HG02870 (cell line): Measurements from ENCODE around the gene RUNX1.
A peak's percentile ranks its signal among the peaks of the same experiment; 100 is the strongest.

Experiments used
- ATAC-seq: cut with Tn5 transposase; IDR thresholded peaks from one replicate; pipeline ENCODE4 v1.9.1; 2021; ENCODE audit warnings: mild to moderate bottlenecking, moderate library complexity; ENCODE audit not compliant: unreplicated experiment

The RUNX1 gene

GRCh38 chr21:34885626-34886239, 163.4 kb downstream of the RUNX1 start:
- no peak for ATAC-seq

GRCh38 chr21:34885125-34885524, 164.0 kb downstream of the RUNX1 start:
- no peak for ATAC-seq

DNA sequence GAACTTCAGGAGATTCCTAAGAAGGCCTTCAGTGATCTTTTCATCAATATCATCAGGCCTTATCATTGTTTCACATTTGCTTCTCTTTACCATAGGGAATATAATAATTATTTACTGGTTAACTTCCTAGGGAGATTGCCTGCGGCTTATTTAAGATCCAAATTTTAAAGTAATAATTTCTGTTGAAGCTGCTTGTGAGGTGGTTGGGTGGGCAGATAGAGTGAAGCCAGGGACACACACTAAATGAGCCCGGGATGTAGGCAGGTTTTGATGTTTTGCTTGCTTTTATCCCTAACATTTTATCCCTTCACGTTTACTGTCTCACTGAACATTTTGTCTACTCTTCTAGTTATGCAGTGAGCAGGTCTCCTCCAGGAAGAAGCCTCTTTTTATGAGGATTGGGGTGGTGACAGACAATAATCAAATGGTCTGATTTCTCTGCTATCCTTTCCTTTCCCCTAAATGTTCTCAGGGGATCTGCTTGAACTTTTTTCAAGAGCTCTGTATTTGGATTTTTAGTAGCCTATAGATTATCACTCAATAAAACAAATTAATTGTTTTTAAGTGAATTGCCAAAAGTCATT, 164.7 kb downstream of the RUNX1 start:
- no peak for ATAC-seq

GRCh38 chr21:34883491-34884271, 165.4 kb downstream of the RUNX1 start:
- no peak for ATAC-seq

DNA sequence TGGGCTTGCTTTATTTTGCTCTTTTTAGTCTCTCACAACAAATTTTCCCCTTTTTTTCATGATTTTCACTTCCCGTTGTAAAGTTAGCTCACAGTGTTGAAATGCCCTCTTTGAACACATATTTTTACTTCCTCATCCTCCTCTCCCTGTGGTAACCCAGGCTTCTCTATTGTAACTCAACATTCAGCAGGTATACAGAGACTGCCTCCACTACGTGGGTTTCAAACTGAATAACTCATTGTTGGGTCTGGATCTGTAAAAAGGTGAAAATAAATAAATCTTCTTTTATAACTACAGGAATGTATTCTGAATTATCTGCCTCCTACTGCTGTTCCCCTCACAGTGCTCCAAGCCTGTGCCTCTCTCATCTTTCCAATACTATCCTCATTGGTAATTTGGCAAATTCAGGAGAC, 166.4 kb downstream of the RUNX1 start:
- no peak for ATAC-seq

DNA sequence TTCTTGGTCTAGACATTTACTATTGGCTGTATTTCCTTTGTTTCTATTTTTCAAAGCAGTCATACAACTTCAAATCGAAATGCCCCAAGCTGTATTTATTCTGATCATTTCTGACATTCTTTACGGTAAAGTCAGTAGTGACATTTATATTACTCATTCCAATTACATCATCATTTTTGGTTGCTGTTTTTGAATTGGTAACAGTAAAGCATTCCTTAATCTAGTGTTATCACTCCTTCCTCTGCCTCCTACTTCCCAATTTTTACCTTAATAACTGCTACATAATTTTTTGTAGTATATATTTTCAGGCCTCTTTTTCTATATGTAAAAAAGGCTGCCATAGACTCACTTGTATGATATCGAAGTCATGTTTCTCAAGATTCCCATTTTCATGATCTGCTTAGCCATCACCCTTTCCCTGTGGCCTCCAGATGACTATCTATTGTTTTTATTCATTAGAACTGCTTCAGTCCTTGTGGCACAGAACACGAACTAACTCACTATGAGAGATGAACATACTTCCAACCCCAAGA, 167.2 kb downstream of the RUNX1 start:
- ATAC-seq = no peak

DNA sequence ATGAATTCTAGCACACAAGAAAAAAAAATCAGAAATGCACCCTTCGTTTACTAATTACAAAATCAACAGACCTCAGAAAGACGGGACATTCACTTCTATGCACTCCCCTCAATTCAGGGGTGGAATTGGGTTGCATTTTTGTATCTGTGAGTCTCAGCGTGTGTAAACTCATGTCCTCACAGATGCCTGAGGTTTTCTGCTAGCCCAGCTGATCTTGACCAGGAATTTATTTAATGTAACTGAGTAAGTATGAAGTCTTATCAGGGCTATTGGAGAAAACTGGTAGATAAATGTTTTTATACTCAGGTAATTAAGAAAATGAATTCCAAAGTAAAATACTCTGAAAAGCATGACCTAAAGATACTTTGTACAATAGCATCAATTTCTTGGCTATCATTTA, 167.7 kb downstream of the RUNX1 start:
- no peak for ATAC-seq

GRCh38 chr21:34880401-34880800, 168.7 kb downstream of the RUNX1 start:
- no peak for ATAC-seq

GRCh38 chr21:34878940-34879339, 170.2 kb downstream of the RUNX1 start:
- no peak for ATAC-seq

DNA sequence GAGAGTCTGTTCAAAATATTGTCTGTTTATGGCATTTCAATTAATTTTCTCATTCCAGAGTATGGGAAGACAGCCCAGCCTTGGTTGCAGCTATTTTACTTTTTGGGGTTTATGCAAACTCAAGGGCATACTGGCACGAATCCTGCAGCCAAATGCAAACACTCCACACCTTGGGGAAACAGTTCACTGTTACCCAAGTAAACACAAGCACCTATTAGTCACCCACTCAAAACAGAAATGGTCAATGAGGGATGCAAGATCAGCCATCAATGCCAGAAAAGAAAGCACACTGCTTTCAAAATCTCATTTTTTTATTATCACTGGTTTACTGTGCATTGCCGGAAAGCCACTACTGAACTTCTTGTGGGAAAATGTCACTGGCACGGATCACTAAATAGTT, 170.6 kb downstream of the RUNX1 start:
- no peak for ATAC-seq

GRCh38 chr21:34877485-34878128, 171.5 kb downstream of the RUNX1 start:
- ATAC-seq = no peak

DNA sequence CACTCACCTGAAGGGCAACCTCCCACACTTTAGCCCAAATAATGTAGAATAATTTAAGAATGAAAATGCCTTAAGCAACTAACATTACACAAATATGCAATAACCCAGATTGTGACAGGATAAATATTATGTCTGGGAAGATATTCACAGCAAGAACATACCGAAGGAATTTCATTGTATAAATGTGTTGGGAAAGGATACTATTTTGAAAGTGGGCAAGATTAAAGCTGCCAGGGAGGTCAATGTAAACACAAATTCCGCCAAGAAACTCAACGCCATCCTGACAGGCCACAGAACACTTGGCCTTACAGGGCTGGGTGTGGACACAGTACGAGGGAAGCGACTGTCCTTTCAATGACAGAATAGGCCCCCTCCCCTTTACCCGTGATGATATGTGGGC, 173.3 kb downstream of the RUNX1 start:
- ATAC-seq = no peak

GRCh38 chr21:34874684-34875513, 174.2 kb downstream of the RUNX1 start:
- no peak for ATAC-seq

DNA sequence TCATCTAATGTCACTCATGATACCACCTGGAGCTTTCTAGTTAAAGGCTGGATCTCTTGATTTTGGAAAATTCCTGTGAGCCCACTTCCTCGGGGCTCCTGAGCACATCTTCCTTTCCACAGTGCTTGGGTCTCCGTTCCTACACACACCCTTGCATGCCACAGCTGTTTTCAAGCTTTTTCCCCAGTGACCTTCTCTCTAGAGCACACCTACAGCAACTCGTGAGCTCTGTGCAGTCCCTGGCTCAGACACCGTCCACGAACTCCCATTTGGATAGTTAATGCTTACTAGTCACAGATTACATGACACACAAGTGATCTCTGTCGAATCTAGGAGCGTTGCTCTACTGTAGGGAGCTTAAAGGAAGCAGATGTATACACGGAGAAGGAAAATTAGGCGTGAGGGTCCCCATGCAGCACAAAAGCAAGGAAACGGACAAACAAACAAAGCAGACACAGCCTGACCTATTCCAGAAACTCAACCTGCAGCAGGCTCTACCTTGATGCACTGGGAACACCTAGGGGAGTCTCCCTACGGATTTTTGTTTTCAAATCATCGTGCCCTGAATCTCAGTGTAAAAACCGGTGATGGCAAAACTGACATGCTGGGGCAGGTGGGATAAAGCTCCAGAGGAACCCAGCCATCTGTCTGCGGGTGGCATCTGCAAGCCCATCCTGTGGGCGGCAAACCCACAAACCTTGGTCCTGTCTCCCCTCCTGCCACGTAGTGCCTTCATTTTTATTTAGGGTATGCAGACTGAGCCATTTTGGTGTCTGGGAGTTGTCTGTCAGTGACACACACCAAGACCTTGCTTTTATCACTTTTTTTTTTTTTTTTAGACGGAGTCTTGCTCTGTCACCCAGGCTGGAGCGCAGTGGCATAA, 177.8 kb downstream of the RUNX1 start:
- no peak for ATAC-seq

DNA sequence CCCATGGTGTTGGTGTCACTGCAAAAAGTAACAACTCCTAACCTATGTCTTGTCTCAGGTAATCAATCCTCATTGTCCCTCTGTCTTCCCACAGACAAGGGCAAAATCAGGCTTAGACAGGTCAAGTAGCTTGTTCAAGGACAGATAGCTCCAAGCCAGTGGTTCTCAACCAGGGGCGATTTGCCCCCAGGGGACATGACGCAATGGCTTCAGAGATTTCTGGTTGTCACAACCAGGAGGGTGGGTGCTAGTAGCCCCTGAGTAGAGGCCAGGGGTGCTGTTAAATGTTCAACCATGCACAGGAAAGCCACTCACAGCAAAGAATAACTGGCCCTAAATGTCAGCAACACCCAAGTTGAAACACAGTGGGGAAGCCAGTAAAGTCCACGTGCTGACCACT, 178.9 kb downstream of the RUNX1 start:
- ATAC-seq = no peak

- ATAC-seq = no peak
Observed at GRCh38 chr21:34869545-34869944, 179.6 kb downstream of the RUNX1 start.

DNA sequence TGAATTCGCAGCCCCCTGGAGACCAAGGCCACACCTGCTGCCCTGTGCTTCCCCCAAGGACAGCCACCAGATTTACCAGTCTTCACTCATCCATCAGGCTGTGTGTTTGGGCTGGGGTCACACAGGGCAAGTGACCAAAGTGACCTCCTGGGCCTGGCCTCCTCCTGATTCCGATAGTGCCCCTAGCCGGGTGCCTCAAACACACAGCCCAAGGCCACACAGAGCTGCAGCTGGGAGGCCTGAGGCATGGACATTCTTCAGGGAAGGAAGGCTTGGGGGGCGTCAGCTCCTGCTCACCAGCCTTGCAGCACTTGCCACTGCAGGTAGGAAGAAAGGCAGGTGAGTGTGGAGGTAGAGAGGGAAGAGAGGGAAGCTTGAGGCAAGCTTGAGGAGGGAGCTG, 181.3 kb downstream of the RUNX1 start:
- no peak for ATAC-seq

DNA sequence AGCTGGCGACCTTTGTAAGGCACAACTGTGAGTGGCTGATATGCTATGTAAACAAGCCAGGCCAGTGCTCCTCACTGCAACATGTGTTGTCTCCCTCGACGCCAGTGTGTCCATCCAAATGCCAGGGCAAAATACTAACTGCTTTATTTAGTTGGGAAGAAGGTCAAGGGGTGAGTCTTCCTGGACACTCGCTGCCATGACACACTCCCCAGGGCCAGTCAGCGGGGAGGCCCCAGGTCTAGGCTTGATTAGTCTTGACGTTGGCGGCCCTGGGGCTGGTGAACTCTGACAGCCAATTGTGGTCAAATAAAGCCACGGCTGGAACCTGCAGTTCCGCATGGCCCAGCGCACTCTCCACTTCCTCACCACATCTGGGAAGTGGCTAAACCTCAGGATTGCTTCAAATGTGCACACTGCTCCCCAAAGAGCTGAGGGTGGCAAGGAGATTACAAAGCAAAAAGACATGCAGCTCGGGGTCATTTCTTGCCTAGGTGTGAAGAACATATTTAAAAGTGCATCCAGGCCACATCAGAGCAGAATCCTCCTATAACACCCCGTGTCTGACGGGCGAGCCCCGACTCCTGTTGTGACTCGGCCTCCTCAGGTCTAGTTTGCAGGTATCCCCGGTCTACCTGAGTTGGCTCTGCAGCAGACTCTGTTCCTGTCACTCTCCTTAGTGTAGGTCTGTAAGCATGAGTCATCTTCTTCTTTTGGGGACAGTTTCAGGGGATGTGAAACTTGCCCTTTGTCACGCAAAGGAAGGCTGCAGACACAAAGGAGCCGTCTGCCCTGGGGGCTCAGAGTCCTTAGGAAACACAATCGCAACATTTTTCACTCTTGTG, 183.5 kb downstream of the RUNX1 start:
- peak; percentile 88 for ATAC-seq
